ENCODE data around the gene CA12.
A peak's percentile ranks its signal among the peaks of the same experiment; 100 is the strongest.

Gene CA12

GRCh38 chr15:63299943-63300575 is 81.6 kb downstream of the CA12 start:
- DNase-seq = no peak

- DNase-seq = no peak
Observed at GRCh38 chr15:63296195-63296594, 85.5 kb downstream of the CA12 start.

GRCh38 chr15:63295341-63295740 is 86.3 kb downstream of the CA12 start:
- DNase-seq = no peak

GRCh38 chr15:63294359-63294758 is 87.3 kb downstream of the CA12 start:
- DNase-seq = no peak

GRCh38 chr15:63292771-63293170 is 88.9 kb downstream of the CA12 start:
- DNase-seq = no peak

- no peak for DNase-seq
Observed at GRCh38 chr15:63292241-63292640, 89.4 kb downstream of the CA12 start.

GRCh38 chr15:63291507-63291906 is 90.1 kb downstream of the CA12 start:
- DNase-seq = no peak

- DNase-seq = no peak
Observed at GRCh38 chr15:63288778-63289378, 92.8 kb downstream of the CA12 start.

GRCh38 chr15:63288342-63288741 is 93.3 kb downstream of the CA12 start:
- no peak for DNase-seq

- no peak for DNase-seq
Observed at GRCh38 chr15:63287109-63287508, 94.5 kb downstream of the CA12 start.

GRCh38 chr15:63284335-63284734 is 97.3 kb downstream of the CA12 start:
- no peak for DNase-seq

GRCh38 chr15:63283126-63283525 is 98.5 kb downstream of the CA12 start:
- DNase-seq = no peak

- no peak for DNase-seq
Observed at GRCh38 chr15:63277893-63278456, 103.7 kb downstream of the CA12 start.

GRCh38 chr15:63277038-63277892 is 104.4 kb downstream of the CA12 start, which contains the start of gene APH1B:
Gene APH1B (plus strand): TSS chr15:63277605. CDS start chr15:63277624, 19 bp downstream.
- peak; percentile 59 for DNase-seq

- no peak for DNase-seq
Observed at GRCh38 chr15:63276342-63277037, 105.2 kb downstream of the CA12 start.

GRCh38 chr15:63274427-63274826 is 107.2 kb downstream of the CA12 start:
- no peak for DNase-seq
